ENCODE results near the gene RFK. TPM values are rescaled to one million over a fixed set of nuclear protein-coding genes. Genes with fewer than 3 reads are reported as not detected.

The RFK gene
- total and polyA plus RNA-seq, 9 of the 15 experiments (the other 6 are each of a cell fraction or from before 2014, with no cell fraction given), result 3.8 to 51.1 (median 14.8) TPM

GRCh38 chr9:76413658-76414057, 19.4 kb upstream of the RFK start (continued):
- TF ChIP-seq ZBTB5 (IDR thresholded peaks at IDR 0.05) (no peak), CXXC5 (CRISPR knock-in tag; IDR thresholded peaks at IDR 0.05) (no peak), DNMT1 (IDR thresholded peaks at IDR 0.05) (no peak), ZBTB26 (CRISPR knock-in tag; IDR thresholded peaks at IDR 0.05) (no peak), NFE2L1 (tag; IDR thresholded peaks at IDR 0.05; ENCODE audit: borderline replicate concordance, low read depth) (no peak), STAT6 (CRISPR knock-in tag; IDR thresholded peaks at IDR 0.05) (no peak), JUNB (CRISPR knock-in tag; conservative IDR thresholded peaks at IDR 0.05) (no peak), ZNF609 (CRISPR knock-in tag; IDR thresholded peaks at IDR 0.05; ENCODE audit: borderline replicate concordance) (no peak), ZNF354B (CRISPR knock-in tag; IDR thresholded peaks at IDR 0.05) (no peak), PHF21A (IDR thresholded peaks at IDR 0.05; ENCODE audit: borderline replicate concordance, low read depth) (no peak)
